ENCODE data around the gene CD38.
"Not testable (repeated sequence)": the region's sequence is repeated elsewhere in the genome, so short reads cannot be mapped to it uniquely, and the experiment has no call there.

The CD38 gene

DNA sequence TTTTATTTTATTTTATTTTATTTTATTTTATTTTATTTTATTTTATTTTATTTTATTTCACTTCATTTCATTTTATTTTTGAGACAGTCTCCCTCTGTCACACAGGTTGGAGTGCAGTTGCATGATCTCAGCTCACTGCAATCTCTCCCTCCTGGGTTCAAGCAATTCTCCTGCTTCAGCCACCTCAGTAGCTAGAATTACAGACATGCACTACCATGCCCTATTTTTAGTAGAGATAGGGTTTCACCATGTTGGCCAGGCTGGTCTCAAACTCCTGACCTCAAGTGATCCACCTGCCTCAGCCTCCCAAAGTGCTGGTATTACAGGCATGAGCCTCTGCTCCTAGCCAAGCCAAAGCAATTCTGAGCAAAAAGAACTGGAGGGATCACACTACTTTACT lies 24.4 kb downstream of the CD38 start:
- DNase-seq: not testable (repeated sequence)

DNA sequence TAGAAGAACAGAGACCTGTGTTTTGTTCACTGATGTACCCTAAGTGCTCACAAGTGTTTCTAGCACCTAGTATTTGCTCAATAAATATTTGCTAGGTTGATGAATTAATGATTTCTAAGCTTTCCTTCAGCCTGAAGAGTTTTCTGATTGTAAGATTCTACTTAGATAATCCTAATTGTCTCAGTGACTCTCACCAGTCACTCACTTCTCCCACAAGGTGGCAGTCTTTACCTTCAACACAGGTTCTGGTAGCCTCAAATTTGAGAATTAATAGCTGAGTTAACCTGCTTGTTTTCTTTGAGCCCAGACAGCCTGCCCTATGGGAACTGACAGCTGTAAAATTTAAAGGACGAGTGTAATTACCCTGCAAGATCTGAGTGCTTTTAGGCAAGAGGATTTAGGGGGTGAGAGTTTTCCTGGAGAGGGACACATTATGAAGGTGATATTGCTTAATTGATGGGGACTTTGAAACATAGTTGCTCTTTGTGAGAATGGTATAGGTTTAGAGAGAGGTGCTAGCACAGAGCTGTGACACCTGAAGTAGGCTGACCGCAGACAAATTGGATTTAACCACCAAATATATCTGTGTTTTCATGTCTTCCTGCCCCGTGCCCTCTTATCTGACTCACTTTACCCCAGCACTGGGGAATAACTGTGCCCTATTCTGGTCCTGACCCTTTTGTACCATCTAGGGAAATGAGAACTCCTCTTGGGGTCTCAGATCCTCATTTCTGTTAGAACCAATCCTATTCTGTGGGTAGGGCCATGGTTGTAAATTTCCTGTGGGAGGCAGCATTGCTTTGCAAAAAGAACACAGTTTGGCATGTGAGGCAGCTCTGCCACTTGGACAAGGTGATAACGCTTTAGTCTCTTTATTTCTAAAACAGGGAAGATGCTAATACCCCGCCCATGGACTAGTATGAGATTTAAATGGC lies 27.7 kb downstream of the CD38 start:
- DNase-seq: peak; percentile 35

DNA sequence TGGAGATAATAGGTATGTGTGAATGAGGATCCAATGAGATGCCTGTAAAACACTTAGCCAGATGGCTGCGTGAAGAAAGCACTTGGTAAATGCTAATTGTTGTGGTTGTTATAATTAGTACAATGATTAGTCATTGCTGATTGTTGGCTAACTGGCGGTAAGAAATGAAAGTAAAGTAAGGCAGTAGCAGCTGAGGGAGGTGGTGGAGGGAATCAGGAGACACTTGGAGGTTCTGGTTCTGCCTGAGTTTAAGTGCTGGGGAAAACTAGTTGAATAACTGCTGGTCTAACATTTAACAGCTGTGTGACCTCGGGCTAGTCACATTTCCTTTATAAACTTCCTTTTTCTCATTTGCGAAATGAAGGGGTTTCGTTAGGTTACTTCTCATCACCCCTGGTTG lies 30.9 kb downstream of the CD38 start:
- no peak for DNase-seq

DNA sequence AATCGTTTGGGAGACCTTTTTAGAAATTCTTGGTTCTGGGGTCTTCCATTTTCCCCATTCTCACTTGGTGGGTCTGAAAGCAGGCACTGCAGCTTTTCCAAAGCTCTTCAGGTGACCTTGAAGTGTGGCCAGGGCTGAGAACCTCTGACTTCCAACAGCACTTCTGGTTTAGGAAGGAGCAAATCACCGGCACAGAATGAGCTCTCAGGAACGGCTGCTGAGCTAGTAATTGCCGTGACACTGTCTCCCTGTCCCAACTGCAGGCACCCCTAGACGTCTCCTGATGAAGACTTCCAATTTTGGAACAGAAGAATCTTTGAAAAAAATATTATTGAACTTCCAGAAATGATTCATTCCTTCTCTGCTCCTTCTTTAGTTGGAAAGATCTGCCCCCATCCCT lies 31.3 kb downstream of the CD38 start:
- no peak for DNase-seq

DNA sequence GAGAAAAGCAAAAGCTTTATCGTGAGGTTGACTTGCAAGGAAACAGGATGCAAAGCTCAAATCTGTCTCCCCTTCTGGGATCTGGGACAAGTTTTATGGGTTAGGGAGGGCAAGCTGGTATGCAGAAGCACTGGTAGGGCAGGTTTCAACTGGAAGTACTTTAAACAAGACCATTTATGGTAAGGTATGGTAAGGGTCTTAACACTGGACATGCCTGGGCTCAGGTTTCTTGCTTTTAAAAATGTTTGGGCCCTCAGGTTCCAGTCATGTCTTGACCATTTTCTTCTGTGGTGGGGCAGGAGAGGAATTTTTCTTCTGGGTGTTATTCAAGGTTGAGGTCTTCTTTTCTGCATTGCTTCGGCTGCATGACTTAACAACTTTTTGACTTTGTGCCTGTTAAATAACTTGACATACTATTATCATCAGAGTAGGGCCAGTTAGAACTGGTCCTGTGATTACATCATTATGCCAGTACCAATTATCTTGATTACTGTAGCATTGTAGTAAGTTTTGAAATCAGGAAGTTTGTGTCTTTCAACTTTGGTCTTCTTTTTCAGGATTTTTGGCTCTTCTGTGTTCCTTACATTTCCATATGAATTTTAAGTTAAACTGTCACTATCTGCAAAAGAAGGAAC lies 33.7 kb downstream of the CD38 start:
- no peak for DNase-seq

DNA sequence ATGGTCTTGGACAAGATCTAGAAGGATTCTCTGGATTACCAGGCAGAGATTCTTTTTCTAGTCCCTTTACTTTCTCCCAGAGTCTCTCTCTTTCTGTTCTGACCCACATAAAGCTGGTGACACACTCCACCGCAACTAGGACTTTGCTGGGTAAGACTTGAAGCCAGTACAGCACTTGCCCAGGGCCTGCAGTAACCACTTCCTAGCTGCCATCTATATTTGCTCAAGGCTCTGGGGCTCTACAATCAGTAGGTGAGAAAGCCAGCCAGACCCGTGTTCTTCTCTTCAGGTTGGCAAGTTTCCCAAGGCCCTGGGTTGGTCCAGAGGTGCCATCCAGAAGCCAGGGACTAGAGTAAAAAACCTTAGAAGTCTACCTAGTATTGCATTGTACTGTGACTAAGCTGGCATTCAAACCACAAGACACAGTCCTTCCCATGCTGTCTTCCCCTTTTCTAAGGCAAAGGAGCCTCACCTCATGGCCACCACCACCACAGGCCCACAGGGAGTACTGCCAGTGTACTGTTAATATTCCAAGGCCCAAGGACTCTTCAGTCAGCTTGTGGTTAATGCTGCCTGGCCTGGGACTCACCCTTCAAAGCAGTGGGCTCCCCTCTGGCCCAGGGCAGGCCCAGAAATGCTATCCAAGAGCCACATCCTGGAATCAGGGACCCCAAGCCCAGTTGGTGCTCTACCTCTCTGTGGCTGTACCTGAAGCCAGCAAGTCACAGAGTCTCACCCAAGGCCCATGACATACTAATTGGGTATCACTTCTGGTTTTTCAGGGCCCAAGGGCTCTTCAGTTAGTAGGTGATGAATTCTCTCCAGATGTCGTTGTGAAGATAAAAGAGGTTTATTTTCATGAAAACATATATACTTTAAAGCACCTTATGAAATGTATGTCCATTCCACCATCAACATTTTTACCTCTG lies 54.7 kb downstream of the CD38 start:
- DNase-seq: no peak

DNA sequence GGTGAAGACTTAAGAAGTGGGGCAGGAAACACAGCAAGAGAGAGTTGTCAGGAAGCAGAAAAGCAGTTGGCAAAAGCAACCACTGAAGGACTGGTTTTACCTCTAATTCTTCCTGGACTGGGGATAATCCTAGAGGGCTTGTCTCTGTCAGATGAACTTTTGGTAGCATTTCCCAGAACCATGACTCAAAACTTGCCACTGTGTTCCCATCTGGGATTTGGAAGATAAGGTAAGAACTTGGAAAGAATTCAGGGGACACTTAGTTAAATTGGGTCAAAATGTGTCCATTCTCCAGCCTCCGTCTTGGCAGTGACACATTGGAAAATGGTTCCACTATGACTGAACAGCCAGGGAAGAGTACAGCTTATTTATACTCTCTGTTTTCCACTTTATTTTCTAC lies 55.7 kb downstream of the CD38 start:
- DNase-seq: no peak

DNA sequence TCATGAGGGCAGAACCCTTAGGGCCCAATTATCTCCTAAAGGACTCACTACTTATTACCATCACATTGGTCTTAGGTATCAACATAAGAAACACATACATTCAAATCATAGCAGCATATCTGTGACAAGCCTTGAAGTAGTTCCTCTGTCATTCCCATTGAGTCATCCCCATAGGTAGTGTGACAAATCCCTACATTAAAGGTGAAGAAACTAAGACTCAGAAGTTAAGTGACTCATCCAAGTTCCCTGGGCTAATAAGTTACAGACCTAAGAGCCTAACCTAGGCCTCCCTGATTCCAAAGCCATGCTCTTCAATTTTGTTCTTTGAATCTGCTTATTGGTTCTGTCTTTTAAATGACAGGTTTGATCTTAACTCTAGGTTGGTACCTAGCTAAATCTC lies 58.2 kb downstream of the CD38 start:
- DNase-seq: no peak

DNA sequence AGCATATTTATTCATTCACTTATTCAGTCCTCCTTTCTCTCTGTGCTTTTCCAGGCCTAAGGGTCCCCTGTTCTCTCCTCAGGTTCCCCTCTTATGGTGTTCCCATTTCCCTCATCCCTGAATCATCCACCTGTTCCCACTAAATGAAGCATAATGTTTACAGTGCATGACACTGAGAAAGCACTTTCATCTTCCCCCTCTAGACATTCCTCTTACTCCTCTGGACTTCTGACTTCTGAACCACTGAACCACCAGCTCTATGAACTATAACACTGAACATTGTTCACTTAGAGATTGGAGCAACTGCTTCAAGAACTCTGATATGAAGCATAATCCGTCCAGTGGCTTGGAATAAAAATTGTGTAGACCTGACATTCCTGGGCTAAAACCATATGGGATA lies 59.5 kb downstream of the CD38 start:
- DNase-seq: no peak

DNA sequence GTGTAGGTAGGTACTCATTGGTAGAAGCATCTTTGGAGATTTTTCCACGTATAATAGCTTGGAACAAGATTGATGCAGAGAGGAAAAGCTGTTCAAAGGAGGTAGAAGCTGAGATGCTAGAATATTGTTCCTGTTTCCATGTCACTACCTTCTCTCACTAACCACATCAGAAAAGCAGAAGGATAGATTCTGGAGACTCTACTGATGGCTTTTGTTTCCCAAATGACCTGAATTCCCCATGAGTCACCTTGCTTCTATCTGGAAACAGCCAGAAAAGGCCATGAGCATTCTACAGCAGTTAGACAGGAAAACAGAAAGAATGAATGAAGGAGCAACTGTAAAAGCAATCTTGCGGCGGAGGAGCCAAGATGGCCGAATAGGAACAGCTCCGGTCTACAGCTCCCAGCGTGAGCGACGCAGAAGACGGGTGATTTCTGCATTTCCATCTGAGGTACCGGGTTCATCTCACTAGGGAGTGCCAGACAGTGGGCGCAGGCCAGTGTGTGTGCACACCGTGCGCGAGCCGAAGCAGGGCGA lies 63.1 kb downstream of the CD38 start:
- DNase-seq: not testable (repeated sequence)

DNA sequence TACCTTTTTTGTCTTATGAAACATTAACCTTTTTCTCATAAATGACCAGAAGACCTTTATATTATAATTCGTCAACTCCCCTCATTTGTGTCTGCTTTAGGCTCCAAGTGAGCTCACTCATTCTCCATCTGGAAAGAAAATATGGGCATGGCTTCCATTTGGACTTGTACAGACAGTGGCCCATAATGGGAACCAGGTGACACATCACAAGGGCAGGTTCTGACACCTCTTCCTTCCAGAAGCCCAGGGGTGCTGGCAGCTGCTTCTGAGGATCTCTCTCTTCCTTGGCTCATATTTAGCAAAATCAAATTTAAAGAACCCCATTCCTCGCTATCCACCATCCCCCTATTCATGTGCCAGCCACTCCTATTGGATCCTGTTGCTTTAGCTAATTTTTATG lies 69.6 kb downstream of the CD38 start:
- DNase-seq: no peak

DNA sequence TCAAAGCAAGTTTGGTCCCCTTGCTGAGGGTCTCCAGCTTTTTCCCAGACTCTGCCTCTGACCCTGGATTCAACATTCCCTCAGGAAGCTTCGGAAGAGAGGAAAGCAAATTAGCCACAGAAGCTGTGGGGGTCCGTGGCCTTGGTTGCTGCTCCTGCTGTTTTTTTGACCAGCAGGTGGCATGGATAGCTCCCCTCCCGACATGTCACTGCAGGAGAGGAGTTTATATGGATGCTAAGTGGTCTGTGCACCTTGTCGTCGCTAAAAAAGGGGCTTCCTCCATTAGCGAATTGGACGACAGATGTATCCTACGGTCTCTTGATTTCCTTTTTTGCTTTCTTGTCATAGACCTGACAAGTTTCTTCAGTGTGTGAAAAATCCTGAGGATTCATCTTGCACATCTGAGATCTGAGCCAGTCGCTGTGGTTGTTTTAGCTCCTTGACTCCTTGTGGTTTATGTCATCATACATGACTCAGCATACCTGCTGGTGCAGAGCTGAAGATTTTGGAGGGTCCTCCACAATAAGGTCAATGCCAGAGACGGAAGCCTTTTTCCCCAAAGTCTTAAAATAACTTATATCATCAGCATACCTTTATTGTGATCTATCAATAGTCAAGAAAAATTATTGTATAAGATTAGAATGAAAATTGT lies 70.2 kb downstream of the CD38 start:
- DNase-seq: no peak

DNA sequence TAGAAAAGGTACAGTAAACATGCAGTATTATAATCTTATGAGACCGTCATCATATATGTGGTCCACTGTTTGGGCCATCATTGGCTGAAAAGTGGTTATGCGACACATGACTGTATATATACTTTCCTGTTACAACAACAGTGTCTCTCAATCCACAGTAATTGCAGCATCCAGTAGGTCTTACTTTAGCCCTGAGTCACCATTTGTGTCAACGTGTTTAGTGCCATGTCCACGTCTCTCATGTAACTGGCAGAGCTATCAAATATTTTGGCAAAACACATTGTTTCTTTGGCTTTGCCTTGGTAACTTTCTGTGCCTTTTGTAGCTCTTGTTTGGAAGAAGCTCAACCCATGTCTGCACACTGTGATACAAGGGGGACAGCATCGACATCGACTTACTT lies 73.8 kb downstream of the CD38 start:
- DNase-seq: no peak

DNA sequence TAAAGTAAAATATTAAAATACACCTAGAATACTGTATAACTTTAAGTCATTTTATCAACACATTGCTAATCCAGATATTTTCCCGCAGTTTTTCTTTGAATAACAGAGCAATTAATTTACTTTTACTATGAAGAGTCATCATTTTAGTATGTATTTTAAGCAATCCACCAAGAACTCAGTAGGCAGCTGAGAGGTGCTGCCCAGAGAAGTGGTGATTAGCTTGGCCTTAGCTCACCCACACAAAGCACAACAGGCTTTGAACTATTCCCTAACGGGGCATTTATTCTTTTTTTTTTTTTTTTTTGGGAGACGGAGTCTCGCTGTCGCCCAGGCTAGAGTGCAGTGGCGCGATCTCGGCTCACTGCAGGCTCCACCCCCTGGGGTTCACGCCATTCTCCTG lies 74.4 kb downstream of the CD38 start:
- no peak for DNase-seq

DNA sequence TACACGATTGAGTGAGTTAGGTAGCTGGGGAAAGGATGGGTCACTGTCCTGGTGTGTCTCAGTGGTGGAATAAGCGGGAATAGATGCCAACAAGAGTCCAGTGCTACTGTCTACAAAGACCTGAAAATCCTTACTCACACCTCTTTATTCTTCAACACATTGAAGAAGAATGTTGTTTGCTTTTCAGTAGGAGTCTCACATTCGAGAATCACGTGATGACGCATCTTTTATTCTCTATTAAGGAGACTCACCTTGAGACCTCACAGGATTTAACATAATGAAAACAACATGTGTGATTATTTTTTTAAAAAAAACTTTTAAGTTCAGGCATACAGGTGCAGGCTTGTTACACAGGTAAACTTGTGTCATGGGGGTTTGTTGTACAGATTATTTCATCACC lies 75.2 kb downstream of the CD38 start:
- no peak for DNase-seq

DNA sequence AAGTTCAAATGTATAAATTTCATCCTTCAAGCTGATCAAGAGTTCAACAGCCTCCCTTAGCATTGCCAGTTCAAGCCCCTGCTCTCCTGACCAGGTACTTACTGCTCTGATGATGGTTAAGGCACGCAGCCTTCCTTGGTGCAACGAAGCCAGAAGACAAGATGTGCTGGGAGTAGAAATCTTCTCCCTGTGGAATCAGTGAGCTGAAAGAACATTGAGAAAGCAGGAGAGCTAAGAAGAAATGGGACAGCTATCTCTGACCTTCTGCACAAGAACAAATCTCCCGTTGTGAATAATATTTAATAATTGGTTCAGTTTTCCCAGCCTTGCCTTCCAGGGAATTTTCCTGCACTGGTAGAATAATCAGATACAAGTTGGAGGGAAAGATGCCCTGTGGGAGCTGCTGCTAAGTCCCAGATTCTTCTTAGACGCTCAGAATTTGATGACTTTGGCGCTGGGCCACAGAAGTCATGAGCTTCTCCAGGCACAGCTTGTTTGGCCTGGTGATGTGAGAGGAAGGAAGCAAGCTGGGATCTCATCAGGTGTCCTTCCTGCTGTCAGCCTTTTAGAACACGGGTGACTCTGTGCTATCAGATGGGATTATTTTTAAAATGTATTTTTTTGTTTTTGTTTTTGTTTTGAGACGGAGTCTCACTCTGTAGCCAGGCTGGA lies 77.8 kb downstream of the CD38 start:
- DNase-seq: peak; percentile 47

DNA sequence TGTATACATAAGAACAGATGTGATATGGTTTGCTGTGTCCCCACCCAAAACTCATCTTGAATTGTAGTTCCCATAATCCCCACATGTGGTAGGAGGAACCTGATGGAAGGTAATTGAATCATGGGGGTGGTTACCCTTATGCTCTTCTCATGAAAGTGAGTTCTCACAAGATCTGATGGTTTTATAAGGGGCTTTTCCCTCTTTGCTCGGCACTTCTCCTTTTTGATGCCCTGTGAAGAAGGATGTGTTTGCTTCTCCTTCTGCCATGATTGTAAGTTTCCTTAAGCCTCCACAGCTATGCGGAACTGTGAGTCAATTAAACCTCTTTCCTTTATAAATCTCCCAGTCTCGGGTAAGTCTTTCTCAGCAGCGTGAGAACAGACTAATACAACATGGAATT lies 83.1 kb downstream of the CD38 start:
- DNase-seq: not testable (repeated sequence)

DNA sequence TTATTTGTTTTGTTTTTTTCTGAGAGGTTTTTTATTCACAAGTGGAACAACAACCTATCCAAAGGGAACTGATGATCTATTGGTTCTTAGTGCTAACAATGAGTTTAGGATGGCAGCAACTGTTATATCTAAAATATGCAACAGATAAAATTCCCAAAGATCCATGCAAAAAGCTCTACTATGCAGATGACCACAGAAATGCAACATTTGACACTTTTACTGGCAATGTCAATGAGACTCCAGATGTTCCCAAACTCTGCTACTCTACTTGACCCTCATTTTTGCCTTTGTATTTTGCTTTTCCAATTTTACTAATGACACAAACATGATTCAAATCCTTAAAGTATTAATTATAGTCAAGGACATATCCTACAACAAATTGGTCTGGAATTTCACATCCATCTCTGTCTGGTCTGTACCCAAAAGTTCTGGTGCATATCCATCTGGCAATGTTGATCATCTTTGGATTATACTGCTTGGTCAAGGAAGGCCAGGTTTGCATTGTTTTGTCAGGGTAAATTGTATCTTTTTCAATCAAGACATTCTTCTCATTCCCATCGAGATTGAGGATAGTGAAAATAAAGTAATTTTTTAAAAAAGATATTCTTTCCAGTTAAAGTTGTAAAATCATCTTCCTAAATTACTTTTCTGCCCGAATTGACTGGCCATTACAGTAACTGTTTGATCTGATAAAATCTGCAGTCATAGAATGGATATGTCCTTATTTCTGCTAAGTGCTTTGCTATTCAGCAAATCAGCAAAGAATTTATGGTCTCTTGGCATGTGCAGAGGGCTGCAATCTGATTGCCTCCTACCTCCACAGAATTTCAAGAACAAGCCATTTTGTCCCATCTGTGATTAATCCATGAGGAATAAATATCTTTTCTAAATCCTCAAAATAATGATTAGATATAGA lies 86.8 kb downstream of the CD38 start:
- DNase-seq: no peak

DNA sequence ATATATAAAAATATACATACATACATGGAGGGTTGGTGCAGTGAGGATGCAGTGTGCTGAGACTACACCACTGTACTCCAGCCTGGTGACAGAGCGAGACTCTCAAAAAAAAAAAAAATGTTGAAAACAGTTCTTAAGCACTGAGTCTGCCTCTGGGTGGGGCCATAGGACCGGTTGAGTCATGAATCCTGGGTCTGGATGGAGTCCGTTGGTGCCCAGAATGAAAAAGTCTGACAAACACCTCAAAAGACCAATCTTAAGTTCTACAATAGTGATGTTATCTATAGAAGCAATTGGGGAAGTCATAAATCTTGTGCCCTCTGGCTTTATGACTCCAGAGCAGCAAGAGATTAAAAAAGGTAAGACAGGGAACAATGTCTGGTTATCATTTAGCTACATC lies 90.0 kb downstream of the CD38 start:
- no peak for DNase-seq

DNA sequence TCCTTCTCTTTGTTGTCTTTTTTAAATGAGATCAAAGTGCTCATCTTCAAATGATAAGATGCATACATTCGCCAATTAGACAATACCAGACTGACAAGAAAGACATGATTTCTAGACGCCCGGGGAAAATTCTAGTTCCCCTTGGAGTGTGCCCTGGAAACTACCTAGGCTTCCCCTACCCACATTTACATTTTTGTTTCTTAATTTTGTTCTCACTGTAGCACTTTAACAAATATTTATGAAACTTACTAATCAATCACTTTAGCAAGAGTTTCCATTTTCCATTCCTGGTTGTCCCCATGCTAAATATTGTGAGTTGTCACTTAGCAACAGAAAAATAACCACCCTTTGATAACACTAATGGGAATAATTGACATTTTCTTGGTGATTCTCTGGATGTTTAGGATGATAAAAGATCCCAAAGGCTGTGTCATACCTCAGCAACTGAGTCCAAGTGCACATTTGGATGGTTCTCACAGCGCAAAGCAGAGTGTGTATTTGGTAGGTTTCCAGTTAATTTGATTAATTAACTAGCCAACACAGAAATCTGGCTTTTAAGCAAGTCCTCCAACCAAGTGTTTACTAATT lies 90.8 kb downstream of the CD38 start:
- DNase-seq: no peak
